Gastroesophageal sphincter (tissue), 4 donors: Measurements from ENCODE around the gene RANBP6. TPM values are rescaled to one million over a fixed set of nuclear protein-coding genes. Genes with fewer than 3 reads are reported as not detected.
A peak's percentile ranks its signal among the peaks of the same experiment; 100 is the strongest.

Source experiments
- ATAC-seq: fragments of 150-250 bp; one replicate; pipeline ENCODE4 v1.9.1; 2016; ENCODE audit warnings: mild to moderate bottlenecking, moderate library complexity
- H3K27ac ChIP-seq, 4 donors: fragments of 200-600 bp; sonication (generic) in 3 of 4; 1 replicate in 3 of 4; 2 replicates in 1 of 4; pipeline ENCODE4 v1.5.1; 2016 to 2019
- H3K27me3 ChIP-seq: fragments of 200-600 bp; sonication (generic); one replicate; pipeline ENCODE4 v1.5.1; 2019
- H3K36me3 ChIP-seq, 2 donors: fragments of 200-600 bp; sonication (generic); one replicate each; pipeline ENCODE4 v1.5.1; 2019; ENCODE audit warnings: control low read depth in 1 of 2
- H3K4me1 ChIP-seq, 3 donors: fragments of 200-600 bp; sonication (generic); 1 replicate in 2 of 3; 2 replicates in 1 of 3; pipeline ENCODE4 v1.5.1; 2016 to 2019; ENCODE audit warnings: control low read depth in 2 of 3
- H3K4me3 ChIP-seq, 2 donors: fragments of 200-600 bp; sonication (generic); one replicate each; pipeline ENCODE4 v1.5.1; 2019; ENCODE audit warnings: mild to moderate bottlenecking in 1 of 2, moderate library complexity in 1 of 2
- H3K9me3 ChIP-seq, 3 donors: fragments of 200-600 bp; sonication (generic); one replicate each; pipeline ENCODE4 v1.5.1; 2017 to 2019; ENCODE audit warnings: control low read depth in 2 of 3
- CTCF ChIP-seq, 4 experiments: fragments of 200-600 bp in 2 of 4; fragments of 450-650 bp in 2 of 4; sonication (generic) in 1 of 4; IDR thresholded peaks; one replicate each; pipeline ENCODE4 v1.5.1; 2017 to 2019; ENCODE audit warnings: antibody characterized with exemption in 4 of 4, mild to moderate bottlenecking in 2 of 4, moderate library complexity in 2 of 4
- EP300 ChIP-seq: sonication (generic); formaldehyde crosslinking; IDR thresholded peaks from one replicate; pipeline ENCODE4 v1.6.1; 2017; ENCODE audit warnings: antibody characterized with exemption, mild to moderate bottlenecking
- POLR2A ChIP-seq, 2 donors: fragments of 450-650 bp; IDR thresholded peaks; one replicate each; pipeline ENCODE4 v1.6.1; 2017; ENCODE audit warnings: antibody characterized with exemption in 2 of 2, mild to moderate bottlenecking in 2 of 2, moderate library complexity in 1 of 2
- POLR2AphosphoS5 ChIP-seq: sonication (generic); formaldehyde crosslinking; IDR thresholded peaks from one replicate; pipeline ENCODE4 v1.6.1; 2017; ENCODE audit warnings: antibody characterized with exemption
- WGBS, 2 donors: methylation state at CpG; one replicate each; pipeline ENCODE4 v1.1.5; 2018; ENCODE audit warnings: low coverage in 1 of 2; 5-methylcytosine and 5-hydroxymethylcytosine counted together
- total RNA-seq, 4 donors: library from RNA; depleted of rRNA; stranded (reverse); fragments of >200 nt; gene quantifications; one replicate each; pipeline ENCODE4 v1.1.0, GENCODE V29; 2016

Gene RANBP6
- total RNA-seq, 4 donors from 2014 or later = 14.8 to 20.2 (median 17.6) TPM

- Histone ChIP-seq H3K27me3 (peaks cover 35% of the 10 kb centered on the region), H3K9me3 (peaks cover 0 to 4% (median 0%) of the 10 kb centered on the region in 3 donors), H3K4me1 (no peaks in the 10 kb centered on the region), H3K4me3 (no peak overlapping the region), H3K36me3 (no peaks in the 10 kb centered on the region), H3K27ac (no peak overlapping the region)
- TF ChIP-seq CTCF (IDR thresholded peaks at IDR 0.05) = no peak
- TF ChIP-seq POLR2A (IDR thresholded peaks at IDR 0.05) = no peak
- TF ChIP-seq POLR2AphosphoS5 = no peak
- no peak for TF ChIP-seq EP300
- WGBS, 2 donors = 76 to 86% methylated on average over 2 to 3 of the region's 4 CpGs
- ATAC-seq = no peak
These were observed 29.9 kb upstream of the RANBP6 start for GRCh38 chr9:6045364-6045763.

DNA sequence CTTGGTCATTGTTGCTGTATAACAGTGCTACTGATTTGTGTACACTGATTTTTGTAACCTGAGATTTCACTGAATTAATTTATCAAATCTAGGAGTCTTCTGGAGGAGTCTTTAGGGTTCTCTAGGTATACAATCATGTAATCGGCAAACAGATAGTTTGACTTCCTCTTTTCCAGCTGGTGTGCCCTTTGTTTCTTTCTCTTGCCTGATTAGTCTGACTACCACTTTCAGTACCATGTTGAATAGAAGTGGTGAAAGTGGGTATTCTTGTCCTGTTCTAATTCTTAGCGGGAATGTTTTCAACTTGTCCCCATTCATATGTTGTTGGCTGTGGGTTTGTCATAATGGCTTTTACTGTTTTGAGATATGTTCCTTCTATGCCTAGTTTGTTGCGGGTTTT lies 24.7 kb upstream of the RANBP6 start:
- ATAC-seq = no peak
- H3K4me1 ChIP-seq = no peaks in the 10 kb centered on the region
- TF ChIP-seq CTCF (IDR thresholded peaks at IDR 0.05) (no peak), EP300 (no peak), POLR2AphosphoS5 (no peak), POLR2A (IDR thresholded peaks at IDR 0.05) (no peak)
- H3K27me3 ChIP-seq = no peaks in the 10 kb centered on the region
- H3K9me3 ChIP-seq = peaks cover 0 to 4% (median 0%) of the 10 kb centered on the region in 3 donors
- no peak overlapping the region for H3K27ac ChIP-seq
- no peaks in the 10 kb centered on the region for H3K36me3 ChIP-seq
- H3K4me3 ChIP-seq = no peak overlapping the region
- 90 to 100% methylated on average over 1 to 3 of the region's 3 CpGs for whole genome bisulfite sequencing, 2 donors

DNA sequence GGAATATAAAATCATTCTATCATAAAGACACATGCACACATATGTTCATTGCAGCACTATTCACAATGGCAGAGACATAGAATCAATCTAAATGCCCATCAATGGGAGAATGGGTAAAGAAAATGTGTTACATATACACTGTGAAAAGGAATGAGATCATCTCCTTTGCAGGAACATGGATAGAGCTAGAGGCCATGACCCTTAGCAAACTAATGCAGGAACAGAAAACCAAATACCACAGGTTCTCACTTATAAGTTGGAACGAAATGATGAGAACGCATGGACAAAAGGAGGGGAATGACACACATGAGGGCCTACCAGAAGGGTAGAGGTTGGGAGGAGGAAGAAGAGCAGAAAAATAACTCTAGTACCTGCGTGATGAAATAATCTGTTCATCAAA lies 21.0 kb upstream of the RANBP6 start:
- WGBS, 2 donors = 82 to 83% methylated on average over 3 of the region's 3 CpGs
- TF ChIP-seq POLR2A (IDR thresholded peaks at IDR 0.05) = no peak
- TF ChIP-seq POLR2AphosphoS5 = no peak
- ATAC-seq = no peak

GRCh38 chr9:6034954-6035353 lies 19.5 kb upstream of the RANBP6 start:
- peaks cover 21% of the 10 kb centered on the region for H3K27me3 ChIP-seq
- 50% methylated on average over 1 of the region's 5 CpGs; no CpG with 5 or more reads in 1 of the 2 donors for WGBS, 2 donors
- H3K9me3 ChIP-seq = no peaks in the 10 kb centered on the region
- no peak overlapping the region for H3K4me3 ChIP-seq
- peak; percentile 7 for ATAC-seq
- H3K36me3 ChIP-seq = no peaks in the 10 kb centered on the region
- H3K4me1 ChIP-seq = no peaks in the 10 kb centered on the region
- no peak overlapping the region for H3K27ac ChIP-seq
- no peak for TF ChIP-seq POLR2AphosphoS5
- TF ChIP-seq EP300 = no peak
- no peak for TF ChIP-seq POLR2A (IDR thresholded peaks at IDR 0.05)
- TF ChIP-seq CTCF (IDR thresholded peaks at IDR 0.05) = no peak

More for the DNA sequence above, 21.0 kb upstream of the RANBP6 start:
- no peak overlapping the region for H3K27ac ChIP-seq
- H3K27me3 ChIP-seq = peaks cover 19% of the 10 kb centered on the region
- no peaks in the 10 kb centered on the region for H3K36me3 ChIP-seq
- H3K4me1 ChIP-seq = no peaks in the 10 kb centered on the region
- no peak overlapping the region for H3K4me3 ChIP-seq
- H3K9me3 ChIP-seq = no peaks in the 10 kb centered on the region

DNA sequence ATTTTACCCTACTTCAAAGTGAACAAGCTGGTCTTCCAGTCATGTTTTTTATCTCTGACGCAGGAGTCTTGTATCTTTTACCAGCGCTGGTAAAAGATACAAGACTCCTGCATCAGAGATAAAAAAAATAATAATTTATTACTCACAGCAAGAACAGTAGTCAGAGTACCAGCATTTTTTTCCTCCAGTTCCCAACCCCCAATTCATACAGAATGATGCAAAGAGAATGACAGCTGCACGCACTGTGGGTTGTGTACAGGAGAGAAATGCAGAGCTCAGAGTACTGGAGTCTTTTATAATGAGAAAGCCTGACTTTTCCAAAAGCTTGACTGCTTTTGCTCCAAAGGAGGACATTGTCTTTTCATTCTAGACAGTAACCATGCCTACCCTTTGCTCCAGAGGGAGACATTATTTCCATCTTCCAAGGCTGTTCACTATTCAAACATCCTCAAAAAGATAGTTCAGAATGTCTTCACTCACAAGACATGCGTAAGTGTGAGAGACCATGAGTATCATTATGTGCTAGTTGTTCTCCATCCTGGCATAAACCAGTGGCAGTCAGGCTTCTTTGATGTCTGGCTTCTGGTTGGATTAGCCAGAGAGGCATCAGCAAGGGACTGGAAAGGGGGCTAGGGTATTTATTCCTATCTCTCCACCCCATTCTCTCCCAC lies 14.3 kb upstream of the RANBP6 start:
- no peaks in the 10 kb centered on the region for H3K9me3 ChIP-seq
- H3K27me3 ChIP-seq = peaks cover 30% of the 10 kb centered on the region
- H3K27ac ChIP-seq = no peak overlapping the region
- no peaks in the 10 kb centered on the region for H3K4me1 ChIP-seq
- TF ChIP-seq POLR2A (IDR thresholded peaks at IDR 0.05) = no peak
- TF ChIP-seq EP300 = no peak
- no peak for TF ChIP-seq CTCF (IDR thresholded peaks at IDR 0.05)
- no peak for TF ChIP-seq POLR2AphosphoS5
- no peak overlapping the region for H3K4me3 ChIP-seq
- H3K36me3 ChIP-seq = no peaks in the 10 kb centered on the region
- 50 to 58% methylated on average over 4 of the region's 4 CpGs for WGBS, 2 donors
- ATAC-seq = no peak
